A549 (cell line): ENCODE measurements around the gene RNF207.

Experiments used
- KDM5A ChIP-seq: fragments of 200-600 bp; sonication (generic); IDR thresholded peaks from 2 replicates; pipeline ENCODE4 v1.6.1; 2016; ENCODE audit warnings: antibody characterized with exemption, mild to moderate bottlenecking
- POLR2A ChIP-seq: IDR thresholded peaks from 2 replicates; pipeline ENCODE4 v1.6.1; 2012; ENCODE audit warnings: mild to moderate bottlenecking, low read length
- POLR2AphosphoS2 ChIP-seq: conservative IDR thresholded peaks from 2 replicates; pipeline ENCODE4 v1.6.1; 2012; ENCODE audit warnings: low read length, improper control_type of control experiment, inconsistent platforms
- RNF2 ChIP-seq: fragments of 200-600 bp; sonication (generic); IDR thresholded peaks from 2 replicates; pipeline ENCODE4 v1.6.1; 2016; ENCODE audit warnings: low read depth, mild to moderate bottlenecking, antibody characterized with exemption, moderate library complexity, borderline replicate concordance
- TF ChIP-seq, protein P1 (sequence below): fragments of >200 bp; sonication (Bioruptor Twin); formaldehyde crosslinking; IDR thresholded peaks from 3 replicates; pipeline ENCODE4 v1.5.1; 2016

DNA sequence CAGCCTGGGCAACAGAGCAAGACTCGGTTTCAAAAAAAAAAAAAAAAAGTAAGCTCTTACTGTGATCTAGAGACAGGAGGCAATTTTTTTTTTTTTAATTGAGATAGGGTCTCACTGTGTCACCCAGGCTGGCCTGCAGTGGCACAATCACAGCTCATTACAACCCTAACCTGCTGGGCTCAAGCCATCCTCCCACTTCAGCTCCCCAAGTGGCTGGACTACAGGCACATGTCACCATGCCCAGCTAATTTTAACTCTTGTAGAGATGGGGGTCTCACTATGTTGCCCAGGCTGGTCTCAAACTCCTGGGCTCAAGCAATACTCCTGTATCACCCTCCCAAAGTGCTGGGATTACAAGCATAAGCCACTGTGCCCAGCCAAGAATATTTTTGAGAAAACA is 14.0 kb upstream of the RNF207 start:
- TF ChIP-seq RNF2 (no peak), POLR2AphosphoS2 (no peak), POLR2A (no peak), KDM5A (no peak)
- TF ChIP-seq, protein P1, sequence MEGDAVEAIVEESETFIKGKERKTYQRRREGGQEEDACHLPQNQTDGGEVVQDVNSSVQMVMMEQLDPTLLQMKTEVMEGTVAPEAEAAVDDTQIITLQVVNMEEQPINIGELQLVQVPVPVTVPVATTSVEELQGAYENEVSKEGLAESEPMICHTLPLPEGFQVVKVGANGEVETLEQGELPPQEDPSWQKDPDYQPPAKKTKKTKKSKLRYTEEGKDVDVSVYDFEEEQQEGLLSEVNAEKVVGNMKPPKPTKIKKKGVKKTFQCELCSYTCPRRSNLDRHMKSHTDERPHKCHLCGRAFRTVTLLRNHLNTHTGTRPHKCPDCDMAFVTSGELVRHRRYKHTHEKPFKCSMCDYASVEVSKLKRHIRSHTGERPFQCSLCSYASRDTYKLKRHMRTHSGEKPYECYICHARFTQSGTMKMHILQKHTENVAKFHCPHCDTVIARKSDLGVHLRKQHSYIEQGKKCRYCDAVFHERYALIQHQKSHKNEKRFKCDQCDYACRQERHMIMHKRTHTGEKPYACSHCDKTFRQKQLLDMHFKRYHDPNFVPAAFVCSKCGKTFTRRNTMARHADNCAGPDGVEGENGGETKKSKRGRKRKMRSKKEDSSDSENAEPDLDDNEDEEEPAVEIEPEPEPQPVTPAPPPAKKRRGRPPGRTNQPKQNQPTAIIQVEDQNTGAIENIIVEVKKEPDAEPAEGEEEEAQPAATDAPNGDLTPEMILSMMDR: no peak
